Measurements from ENCODE around the gene XPNPEP2.

GRCh38 chrX:129788527-129788926 lies 49.7 kb downstream of the XPNPEP2 start:
- TF ChIP-seq CTCF (IDR thresholded peaks at IDR 0.05; ENCODE audit: insufficient read depth, low read depth, low read length), result no peak
- no peak for TF ChIP-seq EZH2 (IDR thresholded peaks at IDR 0.05; ENCODE audit: insufficient read depth, low read length)
